ENCODE results near the gene PRIMPOL. TPM values are rescaled to one million over a fixed set of nuclear protein-coding genes. Genes with fewer than 3 reads are reported as not detected.
A peak's percentile ranks its signal among the peaks of the same experiment; 100 is the strongest.

PRIMPOL gene
- total and polyA plus RNA-seq, 9 of the 15 experiments (the other 6 are each of a cell fraction or from before 2014, with no cell fraction given) = 11.0 to 32.0 (median 16.1) TPM

DNA sequence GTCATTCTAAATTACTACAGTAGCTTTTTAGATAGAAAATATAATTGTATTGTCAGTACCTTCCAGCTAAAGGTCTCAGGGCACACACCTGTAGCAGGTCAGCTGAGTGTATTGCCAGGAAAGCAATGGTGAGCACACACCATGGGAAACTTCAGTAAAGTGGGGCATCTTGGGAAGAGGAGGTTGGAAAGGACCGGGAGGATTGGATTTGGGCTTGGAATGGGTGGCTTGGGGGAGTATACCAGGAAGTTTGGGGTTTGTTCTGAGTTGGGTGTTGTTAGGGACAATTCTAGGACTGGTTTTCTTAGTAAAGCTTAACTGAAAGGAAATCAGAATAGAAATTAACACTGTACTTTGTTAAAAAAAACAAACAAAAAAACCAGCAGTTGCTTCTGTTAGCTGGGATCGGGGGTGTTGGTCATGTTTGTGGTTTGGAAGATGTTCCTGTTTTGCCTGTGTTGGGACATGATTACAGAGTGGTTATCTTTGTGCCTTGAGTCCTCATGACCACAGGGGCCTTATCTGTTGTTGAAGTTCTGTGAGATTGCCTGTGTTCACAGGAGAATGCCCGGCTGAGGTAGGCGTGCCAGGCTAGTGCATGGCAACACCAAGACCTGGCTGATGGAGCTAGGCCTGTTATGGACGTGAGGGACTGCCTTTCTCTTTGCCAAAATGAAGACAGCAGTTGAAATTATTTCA lies 35.1 kb downstream of the PRIMPOL start (continued):
- TF ChIP-seq ZBTB33 (CRISPR knock-in tag; IDR thresholded peaks at IDR 0.05) (peak; percentile 52; the same call in 1 of the 2 replicates), PTBP1 (IDR thresholded peaks at IDR 0.05; ENCODE audit: low read depth, low read length) (no peak), ZNF324 (CRISPR knock-in tag; IDR thresholded peaks at IDR 0.05) (no peak), C11orf30 (IDR thresholded peaks at IDR 0.05; ENCODE audit: low read depth) (no peak), ZNF75A (CRISPR knock-in tag; IDR thresholded peaks at IDR 0.05) (no peak), E2F3 (CRISPR knock-in tag; IDR thresholded peaks at IDR 0.05) (no peak), ATF7 (IDR thresholded peaks at IDR 0.05) (peak; percentile 80), GTF2F1 (IDR thresholded peaks at IDR 0.05; ENCODE audit: low read depth, low read length) (no peak), ZNF512 (tag; IDR thresholded peaks at IDR 0.05) (no peak), ZNF778 (CRISPR knock-in tag; IDR thresholded peaks at IDR 0.05) (no peak), YBX1 (IDR thresholded peaks at IDR 0.05) (no peak), HSF4 (CRISPR knock-in tag; IDR thresholded peaks at IDR 0.05; ENCODE audit: borderline replicate concordance) (no peak)
- TF ChIP-seq, protein P1, sequence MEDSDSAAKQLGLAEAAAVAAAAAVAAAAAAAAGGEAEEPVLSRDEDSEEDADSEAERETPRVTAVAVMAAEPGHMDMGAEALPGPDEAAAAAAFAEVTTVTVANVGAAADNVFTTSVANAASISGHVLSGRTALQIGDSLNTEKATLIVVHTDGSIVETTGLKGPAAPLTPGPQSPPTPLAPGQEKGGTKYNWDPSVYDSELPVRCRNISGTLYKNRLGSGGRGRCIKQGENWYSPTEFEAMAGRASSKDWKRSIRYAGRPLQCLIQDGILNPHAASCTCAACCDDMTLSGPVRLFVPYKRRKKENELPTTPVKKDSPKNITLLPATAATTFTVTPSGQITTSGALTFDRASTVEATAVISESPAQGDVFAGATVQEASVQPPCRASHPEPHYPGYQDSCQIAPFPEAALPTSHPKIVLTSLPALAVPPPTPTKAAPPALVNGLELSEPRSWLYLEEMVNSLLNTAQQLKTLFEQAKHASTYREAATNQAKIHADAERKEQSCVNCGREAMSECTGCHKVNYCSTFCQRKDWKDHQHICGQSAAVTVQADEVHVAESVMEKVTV (CRISPR knock-in tag; IDR thresholded peaks at IDR 0.05) = no peak
- TF ChIP-seq, protein P2, sequence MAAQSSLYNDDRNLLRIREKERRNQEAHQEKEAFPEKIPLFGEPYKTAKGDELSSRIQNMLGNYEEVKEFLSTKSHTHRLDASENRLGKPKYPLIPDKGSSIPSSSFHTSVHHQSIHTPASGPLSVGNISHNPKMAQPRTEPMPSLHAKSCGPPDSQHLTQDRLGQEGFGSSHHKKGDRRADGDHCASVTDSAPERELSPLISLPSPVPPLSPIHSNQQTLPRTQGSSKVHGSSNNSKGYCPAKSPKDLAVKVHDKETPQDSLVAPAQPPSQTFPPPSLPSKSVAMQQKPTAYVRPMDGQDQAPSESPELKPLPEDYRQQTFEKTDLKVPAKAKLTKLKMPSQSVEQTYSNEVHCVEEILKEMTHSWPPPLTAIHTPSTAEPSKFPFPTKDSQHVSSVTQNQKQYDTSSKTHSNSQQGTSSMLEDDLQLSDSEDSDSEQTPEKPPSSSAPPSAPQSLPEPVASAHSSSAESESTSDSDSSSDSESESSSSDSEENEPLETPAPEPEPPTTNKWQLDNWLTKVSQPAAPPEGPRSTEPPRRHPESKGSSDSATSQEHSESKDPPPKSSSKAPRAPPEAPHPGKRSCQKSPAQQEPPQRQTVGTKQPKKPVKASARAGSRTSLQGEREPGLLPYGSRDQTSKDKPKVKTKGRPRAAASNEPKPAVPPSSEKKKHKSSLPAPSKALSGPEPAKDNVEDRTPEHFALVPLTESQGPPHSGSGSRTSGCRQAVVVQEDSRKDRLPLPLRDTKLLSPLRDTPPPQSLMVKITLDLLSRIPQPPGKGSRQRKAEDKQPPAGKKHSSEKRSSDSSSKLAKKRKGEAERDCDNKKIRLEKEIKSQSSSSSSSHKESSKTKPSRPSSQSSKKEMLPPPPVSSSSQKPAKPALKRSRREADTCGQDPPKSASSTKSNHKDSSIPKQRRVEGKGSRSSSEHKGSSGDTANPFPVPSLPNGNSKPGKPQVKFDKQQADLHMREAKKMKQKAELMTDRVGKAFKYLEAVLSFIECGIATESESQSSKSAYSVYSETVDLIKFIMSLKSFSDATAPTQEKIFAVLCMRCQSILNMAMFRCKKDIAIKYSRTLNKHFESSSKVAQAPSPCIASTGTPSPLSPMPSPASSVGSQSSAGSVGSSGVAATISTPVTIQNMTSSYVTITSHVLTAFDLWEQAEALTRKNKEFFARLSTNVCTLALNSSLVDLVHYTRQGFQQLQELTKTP (IDR thresholded peaks at IDR 0.05; ENCODE audit: low read depth in 1 of 2, partially characterized antibody in 2 of 2) = peak in 1 of 2 experiments; percentile 80

All from K562 (cell line).